ENCODE measurements around the gene ACTL7A. TPM values are rescaled to one million over a fixed set of nuclear protein-coding genes. Genes with fewer than 3 reads are reported as not detected.
"Not testable (repeated sequence)": the region's sequence is repeated elsewhere in the genome, so short reads cannot be mapped to it uniquely, and the experiment has no call there.

The ACTL7A gene
- total and polyA plus RNA-seq, 11 donors: not detected

DNA sequence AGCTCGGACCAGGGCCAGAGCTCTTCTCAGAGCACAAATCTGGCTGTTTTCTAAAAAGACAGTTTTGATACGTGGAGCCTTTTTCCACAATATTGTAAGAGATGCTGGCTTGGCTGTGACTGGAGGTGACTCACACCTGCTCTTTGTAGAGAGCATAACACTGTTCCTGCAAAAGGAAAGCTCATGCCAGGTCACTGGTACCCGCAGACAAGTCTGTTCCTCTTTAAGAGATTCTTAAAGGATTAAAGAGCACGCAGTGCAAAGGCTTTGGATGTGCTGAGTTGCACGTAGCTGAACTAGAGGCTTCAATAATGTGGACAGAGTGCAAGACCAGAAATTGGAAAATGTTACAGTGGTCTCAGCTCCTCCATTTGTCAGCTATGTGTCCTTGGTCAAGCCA, 25.3 kb upstream of the ACTL7A start:
- WGBS, 4 donors: 66 to 89% (median 83%) methylated on average over 5 of the region's 5 CpGs
- Histone ChIP-seq H3K27me3 (no peaks in the 10 kb centered on the region), H3K36me3 (no peaks in the 10 kb centered on the region), H3K4me3 (no peak overlapping the region), H3K27ac (no peak overlapping the region), H3K9me3 (peaks cover 0 to 3% (median 0%) of the 10 kb centered on the region in 12 donors), H3K4me1 (peaks cover 0 to 14% (median 4%) of the 10 kb centered on the region in 12 donors)
- no peak for ATAC-seq
- no peak for DNase-seq
- intact Hi-C loops (cut with DNase I): no loop called here
- TF ChIP-seq, protein P1, sequence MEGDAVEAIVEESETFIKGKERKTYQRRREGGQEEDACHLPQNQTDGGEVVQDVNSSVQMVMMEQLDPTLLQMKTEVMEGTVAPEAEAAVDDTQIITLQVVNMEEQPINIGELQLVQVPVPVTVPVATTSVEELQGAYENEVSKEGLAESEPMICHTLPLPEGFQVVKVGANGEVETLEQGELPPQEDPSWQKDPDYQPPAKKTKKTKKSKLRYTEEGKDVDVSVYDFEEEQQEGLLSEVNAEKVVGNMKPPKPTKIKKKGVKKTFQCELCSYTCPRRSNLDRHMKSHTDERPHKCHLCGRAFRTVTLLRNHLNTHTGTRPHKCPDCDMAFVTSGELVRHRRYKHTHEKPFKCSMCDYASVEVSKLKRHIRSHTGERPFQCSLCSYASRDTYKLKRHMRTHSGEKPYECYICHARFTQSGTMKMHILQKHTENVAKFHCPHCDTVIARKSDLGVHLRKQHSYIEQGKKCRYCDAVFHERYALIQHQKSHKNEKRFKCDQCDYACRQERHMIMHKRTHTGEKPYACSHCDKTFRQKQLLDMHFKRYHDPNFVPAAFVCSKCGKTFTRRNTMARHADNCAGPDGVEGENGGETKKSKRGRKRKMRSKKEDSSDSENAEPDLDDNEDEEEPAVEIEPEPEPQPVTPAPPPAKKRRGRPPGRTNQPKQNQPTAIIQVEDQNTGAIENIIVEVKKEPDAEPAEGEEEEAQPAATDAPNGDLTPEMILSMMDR (IDR thresholded peaks at IDR 0.05): no peak
- TF ChIP-seq POLR2A (IDR thresholded peaks at IDR 0.05): no peak

DNA sequence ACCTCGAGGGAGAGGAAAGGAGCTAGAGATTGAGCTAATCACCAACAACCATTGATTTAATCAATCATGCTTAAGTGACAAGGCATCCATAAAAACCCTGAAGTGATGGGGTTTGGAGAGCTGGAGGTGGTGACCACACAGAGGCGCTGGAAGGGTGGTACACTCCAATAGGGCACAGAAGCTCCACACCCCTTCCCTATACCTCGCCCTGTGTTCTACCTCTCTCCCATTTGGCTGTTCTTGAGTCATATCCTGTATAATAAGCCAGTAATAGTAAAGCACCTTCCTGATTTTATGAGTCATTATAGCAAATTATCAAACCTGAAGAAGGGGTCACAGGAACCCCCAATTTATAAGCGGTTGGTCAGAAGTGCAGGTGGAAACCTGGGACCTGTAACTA, 24.5 kb upstream of the ACTL7A start:
- peaks cover 0 to 14% (median 4%) of the 10 kb centered on the region in 12 donors for H3K4me1 ChIP-seq
- intact Hi-C loops (cut with DNase I): no loop called here
- H3K9me3 ChIP-seq: peaks cover 0 to 3% (median 0%) of the 10 kb centered on the region in 12 donors

DNA sequence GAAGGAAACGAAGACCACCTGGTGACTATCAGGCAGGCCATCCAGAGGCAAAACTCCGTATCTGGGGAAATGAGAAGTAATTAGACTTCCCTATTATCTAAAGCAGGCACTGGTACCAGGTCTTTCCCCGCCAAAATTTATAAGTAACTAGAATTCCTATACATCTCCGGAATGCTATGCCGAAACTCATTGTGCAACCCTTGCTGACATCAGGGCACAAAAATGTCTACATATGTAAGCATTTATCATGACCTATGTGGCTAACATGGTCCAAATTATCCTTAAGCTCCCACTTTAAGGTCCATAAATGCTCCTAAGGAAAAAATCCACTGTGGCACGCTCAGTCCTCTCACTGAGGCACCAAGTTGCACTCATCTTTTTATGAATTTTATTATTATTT, 24.0 kb upstream of the ACTL7A start:
- peaks cover 0 to 3% (median 0%) of the 10 kb centered on the region in 12 donors for H3K9me3 ChIP-seq
- H3K36me3 ChIP-seq: no peaks in the 10 kb centered on the region
- H3K4me1 ChIP-seq: peaks cover 0 to 14% (median 4%) of the 10 kb centered on the region in 12 donors
- no peaks in the 10 kb centered on the region for H3K27me3 ChIP-seq
- ATAC-seq: no peak
- intact Hi-C loops (cut with DNase I): no loop called here
- H3K4me3 ChIP-seq: no peak overlapping the region
- no peak for DNase-seq
- no peak overlapping the region for H3K27ac ChIP-seq
- TF ChIP-seq, protein P1 (IDR thresholded peaks at IDR 0.05): no peak
- TF ChIP-seq POLR2A (IDR thresholded peaks at IDR 0.05): no peak
- 83 to 92% (median 89%) methylated on average over 6 of the region's 6 CpGs for WGBS, 4 donors

More for the DNA sequence above, 24.5 kb upstream of the ACTL7A start:
- H3K27ac ChIP-seq: no peak overlapping the region
- ATAC-seq: no peak
- H3K4me3 ChIP-seq: no peak overlapping the region
- H3K27me3 ChIP-seq: no peaks in the 10 kb centered on the region
- 75 to 85% (median 79%) methylated on average over 4 of the region's 4 CpGs for WGBS, 4 donors
- TF ChIP-seq, protein P1 (IDR thresholded peaks at IDR 0.05): no peak
- TF ChIP-seq POLR2A (IDR thresholded peaks at IDR 0.05): no peak
- no peaks in the 10 kb centered on the region for H3K36me3 ChIP-seq
- no peak for DNase-seq

- H3K36me3 ChIP-seq; intact Hi-C loops (cut with DNase I); DNase-seq; H3K9me3 ChIP-seq; H3K27me3 ChIP-seq; H3K4me3 ChIP-seq; H3K27ac ChIP-seq; ATAC-seq: not testable (repeated sequence)
- 83 to 91% (median 90%) methylated on average over 5 of the region's 5 CpGs for WGBS, 4 donors
- H3K4me1 ChIP-seq: peaks cover 0 to 12% (median 4%) of the 10 kb centered on the region in 12 donors
These were observed 22.5 kb upstream of the ACTL7A start for GRCh38 chr9:108839561-108839960.
